H1 (cell line): Measurements from ENCODE around the gene SLC35F6. TPM values are rescaled to one million over a fixed set of nuclear protein-coding genes. Genes with fewer than 3 reads are reported as not detected.

Source experiments
- CTCF ChIA-PET: fragments of 300-600 bp; sonication (Branson Sonifier 250); formaldehyde crosslinking; loops from one replicate; lab custom pipeline; 2021; ENCODE audit not compliant: partially characterized antibody; lab: Charles Lee
- POLR2A ChIA-PET: fragments of 300-600 bp; sonication (Branson Sonifier 250); formaldehyde crosslinking; loops from one replicate; lab custom pipeline; 2021; ENCODE audit warnings: inconsistent platforms; ENCODE audit not compliant: partially characterized antibody; lab: Charles Lee
- DNase-seq, 2 experiments: peaks; one replicate each; pipeline versions ENCODE4 v3.0.0 to v3.0.0-alpha.2; 2010 to 2022; ENCODE audit warnings: low spot score in 2 of 2, low read depth in 1 of 2, mixed read lengths in 1 of 2
- FAIRE-seq: peaks from 2 replicates; lab custom pipeline; 2011; peaks lifted over from hg19 to GRCh38; lab: Jason Lieb, UNC
- H2AFZ ChIP-seq: 2 replicates; pipeline ENCODE4 v1.8.1; 2012; ENCODE audit warnings: low read length, inconsistent platforms
- H2AK5ac ChIP-seq: 2 replicates; pipeline ENCODE4 v1.6.1; 2013; ENCODE audit warnings: low read depth, low read length
- H2BK120ac ChIP-seq: replicated peaks from 2 replicates; pipeline ENCODE3; 2013; ENCODE audit warnings: low read depth, low read length, inconsistent platforms
- H2BK12ac ChIP-seq: 2 replicates; pipeline ENCODE4 v1.6.1; 2013; ENCODE audit warnings: low read depth, low read length
- H2BK15ac ChIP-seq: 2 replicates; pipeline ENCODE4 v1.6.1; 2013; ENCODE audit warnings: low read length
- H2BK20ac ChIP-seq: 2 replicates; pipeline ENCODE4 v1.6.1; 2013; ENCODE audit warnings: low read length
- H2BK5ac ChIP-seq: 2 replicates; pipeline ENCODE4 v1.6.1; 2013; ENCODE audit warnings: low read depth, low read length
- H3K14ac ChIP-seq: 2 replicates; pipeline ENCODE4 v1.6.1; 2013; ENCODE audit warnings: inconsistent platforms; ENCODE audit not compliant: insufficient read length
- H3K18ac ChIP-seq: 2 replicates; pipeline ENCODE4 v1.6.1; 2013; ENCODE audit warnings: low read length; ENCODE audit errors: extremely low read depth
- H3K23ac ChIP-seq: 2 replicates; pipeline ENCODE4 v1.6.1; 2013; ENCODE audit warnings: inconsistent platforms; ENCODE audit not compliant: insufficient read length
- H3K23me2 ChIP-seq: 2 replicates; pipeline ENCODE4 v1.6.1; 2013; ENCODE audit warnings: low read depth, low read length
- H3K27ac ChIP-seq: 2 replicates; pipeline ENCODE4 v1.6.1; 2011; ENCODE audit warnings: low read depth, low read length, inconsistent platforms
- H3K27me3 ChIP-seq, 4 experiments: replicated peaks in 1 of 4; 1 replicate in 1 of 4; 2 replicates in 3 of 4; pipeline versions ENCODE4 v1.6.1 to v1.8.1; 2011 to 2013; ENCODE audit warnings: low read length in 3 of 4, mild to moderate bottlenecking in 3 of 4, inconsistent platforms in 2 of 4, mixed read lengths in 2 of 4, moderate library complexity in 1 of 4; ENCODE audit not compliant: control insufficient read depth in 3 of 4, insufficient read depth in 3 of 4; ENCODE audit errors: extremely low read depth in 1 of 4
- H3K36me3 ChIP-seq, 4 experiments: 2 replicates each; pipeline versions ENCODE4 v1.6.1 to v1.8.1; 2011 to 2013; ENCODE audit warnings: mild to moderate bottlenecking in 4 of 4, low read length in 3 of 4, moderate library complexity in 2 of 4, control low read depth in 1 of 4, inconsistent platforms in 1 of 4; ENCODE audit not compliant: insufficient read depth in 4 of 4, control insufficient read depth in 2 of 4
- H3K4ac ChIP-seq: replicated peaks from 2 replicates; pipeline ENCODE3; 2013; ENCODE audit warnings: low read length, low read depth, mixed read lengths, inconsistent platforms; ENCODE audit not compliant: insufficient read length
- H3K4me1 ChIP-seq, 4 experiments: replicated peaks in 1 of 4; 1 replicate in 1 of 4; 2 replicates in 3 of 4; pipeline versions ENCODE4 v1.6.1 to v1.8.1; 2011 to 2013; ENCODE audit warnings: low read length in 3 of 4, inconsistent platforms in 2 of 4, mixed read lengths in 1 of 4; ENCODE audit not compliant: insufficient read depth in 4 of 4, control insufficient read depth in 3 of 4
- H3K4me2 ChIP-seq, 2 experiments: 2 replicates each; pipeline versions ENCODE4 v1.6.1 to v1.8.1; 2011 to 2013; ENCODE audit warnings: low read depth in 2 of 2, low read length in 2 of 2, control low read depth in 1 of 2, inconsistent platforms in 1 of 2, mild to moderate bottlenecking in 1 of 2; ENCODE audit not compliant: insufficient read depth in 1 of 2
- H3K4me3 ChIP-seq, 4 experiments: fragments of 200-600, 300-600 bp in 1 of 4; sonication (generic), shearing (Covaris generic), sonication (Bioruptor Twin) in 1 of 4; 2 replicates each; pipeline versions ENCODE4 v1.5.1 to v1.8.1; 2011 to 2016; ENCODE audit warnings: low read length in 4 of 4, low read depth in 3 of 4, control low read depth in 2 of 4, inconsistent platforms in 2 of 4, mild to moderate bottlenecking in 2 of 4, mixed read lengths in 1 of 4, moderate library complexity in 1 of 4; ENCODE audit not compliant: insufficient read depth in 2 of 4; ENCODE audit errors: extremely low read depth in 1 of 4
- H3K56ac ChIP-seq: replicated peaks from 2 replicates; pipeline ENCODE3; 2013; ENCODE audit warnings: low read depth, mild to moderate bottlenecking, mixed read lengths, low read length, inconsistent platforms; ENCODE audit not compliant: insufficient read length
- H3K79me1 ChIP-seq: 2 replicates; pipeline ENCODE4 v1.6.1; 2013; ENCODE audit warnings: low read depth, low read length, control low read depth
- H3K79me2 ChIP-seq, 2 experiments: 2 replicates each; pipeline versions ENCODE4 v1.6.1 to v1.8.1; 2012 to 2013; ENCODE audit warnings: low read length in 2 of 2, mild to moderate bottlenecking in 2 of 2, inconsistent platforms in 1 of 2; ENCODE audit not compliant: insufficient read depth in 2 of 2, control insufficient read depth in 1 of 2
- H3K9ac ChIP-seq, 4 experiments: replicated peaks in 1 of 4; 1 replicate in 1 of 4; 2 replicates in 3 of 4; pipeline versions ENCODE4 v1.6.1 to v1.8.1; 2011 to 2013; ENCODE audit warnings: low read depth in 3 of 4, low read length in 3 of 4, control low read depth in 2 of 4, mild to moderate bottlenecking in 2 of 4, moderate library complexity in 2 of 4, inconsistent platforms in 1 of 4; ENCODE audit errors: extremely low read depth in 1 of 4
- H3K9me3 ChIP-seq, 2 experiments: 2 replicates each; pipeline versions ENCODE4 v1.6.1 to v1.8.1; 2012 to 2013; ENCODE audit warnings: mild to moderate bottlenecking in 2 of 2, moderate library complexity in 2 of 2, control low read depth in 1 of 2, inconsistent platforms in 1 of 2, low read depth in 1 of 2, low read length in 1 of 2, mixed read lengths in 1 of 2; ENCODE audit not compliant: insufficient read depth in 2 of 2
- H4K20me1 ChIP-seq, 2 experiments: replicated peaks in 1 of 2; 2 replicates each; pipeline versions ENCODE3 to v1.8.1; 2011 to 2013; ENCODE audit warnings: inconsistent platforms in 2 of 2, low read length in 2 of 2, mild to moderate bottlenecking in 1 of 2; ENCODE audit not compliant: insufficient read depth in 2 of 2, control insufficient read depth in 1 of 2
- H4K5ac ChIP-seq: 2 replicates; pipeline ENCODE4 v1.6.1; 2013; ENCODE audit warnings: low read length, low read depth, mixed read lengths, inconsistent platforms; ENCODE audit not compliant: insufficient read length
- H4K8ac ChIP-seq: 2 replicates; pipeline ENCODE4 v1.8.0; 2013; ENCODE audit warnings: mild to moderate bottlenecking, moderate library complexity, low read length, inconsistent platforms; ENCODE audit not compliant: insufficient read depth; ENCODE audit errors: extremely low read depth
- H4K91ac ChIP-seq: replicated peaks from 2 replicates; pipeline ENCODE3; 2013; ENCODE audit warnings: low read length, mixed read lengths, inconsistent platforms; ENCODE audit not compliant: insufficient read length
- JUN ChIP-seq: IDR thresholded peaks from 2 replicates; pipeline ENCODE4 v1.6.1; 2011; ENCODE audit warnings: low read depth, mild to moderate bottlenecking, improper control_type of control experiment, low read length
- MAFK ChIP-seq: IDR thresholded peaks from 2 replicates; pipeline ENCODE4 v1.6.1; 2012; ENCODE audit warnings: low read depth, mild to moderate bottlenecking, improper control_type of control experiment, low read length
- NANOG ChIP-seq: IDR thresholded peaks from 2 replicates; pipeline ENCODE4 v1.6.1; 2011; ENCODE audit warnings: low read length, low read depth, mild to moderate bottlenecking, inconsistent platforms; ENCODE audit not compliant: insufficient read depth, poor library complexity, severe bottlenecking
- POLR2AphosphoS5 ChIP-seq: IDR thresholded peaks from 2 replicates; pipeline ENCODE4 v1.6.1; 2011; ENCODE audit warnings: low read depth, low read length
- RFX5 ChIP-seq: IDR thresholded peaks from 2 replicates; pipeline ENCODE4 v1.6.1; 2011; ENCODE audit warnings: low read depth, low read length, improper control_type of control experiment, borderline replicate concordance
- RXRA ChIP-seq: IDR thresholded peaks from 2 replicates; pipeline ENCODE4 v1.6.1; 2011; ENCODE audit warnings: low read depth, mild to moderate bottlenecking, low read length, moderate library complexity; ENCODE audit not compliant: insufficient read depth
- SP4 ChIP-seq: IDR thresholded peaks from 2 replicates; pipeline ENCODE4 v1.6.1; 2012; ENCODE audit warnings: low read length, inconsistent platforms
- SUZ12 ChIP-seq: fragments of 200-600 bp; sonication (generic); IDR thresholded peaks from 2 replicates; pipeline ENCODE4 v1.6.1; 2012; ENCODE audit warnings: mild to moderate bottlenecking, inconsistent platforms, low read length, moderate library complexity, mixed read lengths
- TCF12 ChIP-seq: IDR thresholded peaks from 2 replicates; pipeline ENCODE4 v1.6.1; 2011; ENCODE audit warnings: low read depth, mild to moderate bottlenecking, low read length
- TEAD4 ChIP-seq: IDR thresholded peaks from 2 replicates; pipeline ENCODE4 v1.6.1; 2012; ENCODE audit warnings: low read depth, low read length, inconsistent platforms, mixed read lengths
- WGBS, 2 experiments: shearing (Covaris generic) in 1 of 2; methylation state at CpG; one replicate each; pipeline versions ENCODE4 v1.1.6 to v1.1.7; 2013 to 2015; ENCODE audit warnings: low lambda C conversion rate in 2 of 2, mixed read lengths in 2 of 2, inconsistent platforms in 1 of 2, low coverage in 1 of 2, missing lambda C conversion rate in 1 of 2; ENCODE audit not compliant: insufficient replicate concordance in 2 of 2, insufficient coverage in 1 of 2, insufficient read length in 1 of 2; ENCODE audit errors: extremely low coverage in 1 of 2, missing lambda C conversion rate in 1 of 2; 5-methylcytosine and 5-hydroxymethylcytosine counted together
- polyA plus RNA-seq, 7 experiments: library from polyadenylated mRNA; depleted of rRNA in 3 of 7; stranded (reverse) in 5 of 7; unstranded in 2 of 7; fragments of >200 nt in 5 of 7; fragments of 200-250 nt in 2 of 7; gene quantifications; 1 replicate in 5 of 7; 2 replicates in 1 of 7; 4 replicates in 1 of 7; pipeline versions ENCODE4 v1.2.1 to v1.2.3, GENCODE V29; 2011 to 2013; ENCODE audit warnings: missing spikeins in 2 of 7, mixed read lengths in 2 of 7
- total RNA-seq: library from RNA; stranded (reverse); fragmentation: NEBNext Ultra II Directional; extraction: Animal tissue kit (Norgen Biotek cat#: 25700); gene quantifications from 2 replicates; pipeline ENCODE4 v1.2.1, GENCODE V29; 2021
- TF ChIP-seq, protein P1 (sequence below): IDR thresholded peaks from 2 replicates; pipeline ENCODE4 v1.6.1; 2011; ENCODE audit warnings: low read depth, mild to moderate bottlenecking, low read length; ENCODE audit not compliant: insufficient read depth

Gene SLC35F6
- total and polyA plus RNA-seq, 2 of the 8 experiments (the other 6 are each of a cell fraction or from before 2014, with no cell fraction given), result 11.2 to 13.5 TPM

DNA sequence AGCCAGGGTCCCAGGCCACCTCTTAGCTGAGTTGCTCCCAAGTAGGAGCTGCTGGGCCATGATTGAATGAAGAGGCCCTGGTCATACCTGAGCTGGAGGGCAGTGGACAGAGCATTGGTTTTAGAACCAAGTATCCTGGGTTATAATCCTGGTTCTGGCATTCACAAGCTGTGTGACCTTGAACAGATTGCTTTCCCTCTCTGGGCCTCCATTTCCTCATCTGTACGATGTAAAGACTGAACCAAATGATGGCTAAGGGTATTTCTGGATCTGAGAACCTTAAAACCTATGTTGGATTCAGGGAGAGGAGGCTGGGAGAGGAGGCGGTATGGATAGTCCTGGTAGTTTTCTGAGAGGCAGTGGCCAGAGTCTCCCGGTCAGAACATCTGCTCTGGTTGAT is 40.6 kb upstream of the SLC35F6 start:
- CTCF ChIA-PET, result interaction anchor here (0.7 to 1.2 kb wide), 5 partner anchors 9 to 202 kb away, joined by 3 to 5 read pairs (median 4); no protein-coding TSS in a partner anchor

More for the DNA sequence above, 40.6 kb upstream of the SLC35F6 start:
- Histone ChIP-seq H2AK5ac (no peak overlapping the region), H3K14ac (no peak overlapping the region), H3K23me2 (no peaks in the 10 kb centered on the region; the same call in 1 of the 2 replicates), H3K4me1 (peaks cover 0 to 16% (median 10%) of the 10 kb centered on the region in 4 experiments; a peak in 6 of 7 replicates), H2AFZ (no peak overlapping the region), H4K91ac (no peak overlapping the region), H3K4me3 (no peak overlapping the region), H3K27me3 (no peaks in the 10 kb centered on the region; a peak in 1 of 7 replicates), H3K79me1 (no peaks in the 10 kb centered on the region), H3K9ac (no peak overlapping the region), H3K27ac (no peak overlapping the region), H3K4me2 (no peak overlapping the region), H4K20me1 (no peaks in the 10 kb centered on the region), H4K5ac (no peak overlapping the region), H3K9me3 (no peaks in the 10 kb centered on the region), H3K23ac (no peak overlapping the region), H3K18ac (no peak overlapping the region), H3K4ac (no peak overlapping the region), H3K79me2 (no peaks in the 10 kb centered on the region), H2BK15ac (no peak overlapping the region), H2BK12ac (no peak overlapping the region), H2BK120ac (no peak overlapping the region), H3K36me3 (no peaks in the 10 kb centered on the region), H2BK5ac (no peak overlapping the region), H4K8ac (no peak overlapping the region), H2BK20ac (no peak overlapping the region), H3K56ac (no peak overlapping the region)
- WGBS, 2 experiments, result 83% methylated on average over 3 of the region's 3 CpGs; no CpG with 5 or more reads in 1 of the 2 experiments
- DNase-seq (no peak), FAIRE-seq (no peak)
- POLR2A ChIA-PET, result interaction anchor here (1.5 kb wide), 1 partner anchor 10 kb away, joined by 5 read pairs; no protein-coding TSS in a partner anchor
- no peak for TF ChIP-seq JUN
- TF ChIP-seq MAFK, result no peak
- TF ChIP-seq RFX5, result no peak
- TF ChIP-seq, protein P1, sequence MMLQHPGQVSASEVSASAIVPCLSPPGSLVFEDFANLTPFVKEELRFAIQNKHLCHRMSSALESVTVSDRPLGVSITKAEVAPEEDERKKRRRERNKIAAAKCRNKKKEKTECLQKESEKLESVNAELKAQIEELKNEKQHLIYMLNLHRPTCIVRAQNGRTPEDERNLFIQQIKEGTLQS, result no peak
- no peak for TF ChIP-seq TEAD4
- TF ChIP-seq RXRA, result no peak
- TF ChIP-seq POLR2AphosphoS5, result no peak
- no peak for TF ChIP-seq TCF12
- no peak for TF ChIP-seq SP4
- no peak for TF ChIP-seq NANOG
- TF ChIP-seq SUZ12, result no peak
